ENCODE measurements around the gene TRIP12. TPM values are rescaled to one million over a fixed set of nuclear protein-coding genes. Genes with fewer than 3 reads are reported as not detected.
"Not testable (repeated sequence)": the region's sequence is repeated elsewhere in the genome, so short reads cannot be mapped to it uniquely, and the experiment has no call there.

TRIP12 gene
- total RNA-seq, 1 donor from 2014 or later = 167 TPM

GRCh38 chr2:229725716-229726574 lies 195.9 kb downstream of the TRIP12 start:
- peak; percentile 48 for DNase-seq (ENCODE audit: low read depth)

- not testable (repeated sequence) for DNase-seq (ENCODE audit: low read depth)
These were observed 198.6 kb downstream of the TRIP12 start for GRCh38 chr2:229723192-229723591.

GRCh38 chr2:229719926-229720647 lies 201.7 kb downstream of the TRIP12 start:
- DNase-seq (ENCODE audit: low read depth) = no peak

GRCh38 chr2:229718057-229718456 lies 203.8 kb downstream of the TRIP12 start:
- no peak for DNase-seq (ENCODE audit: low read depth)

- peak; percentile 32 for DNase-seq (ENCODE audit: low read depth)
These were observed 205.8 kb downstream of the TRIP12 start for GRCh38 chr2:229715895-229716507.

- peak; percentile 80 for DNase-seq (ENCODE audit: low read depth)
These were observed 206.9 kb downstream of the TRIP12 start for GRCh38 chr2:229714736-229715541.

- no peak for DNase-seq (ENCODE audit: low read depth)
These were observed 207.6 kb downstream of the TRIP12 start, which contains the start of gene DNER for GRCh38 chr2:229714080-229714735. Gene DNER (minus strand): TSS chr2:229714555. CDS start chr2:229714423, 132 bp downstream.

Other genes with a start within 250 kb of the TRIP12 start
- 0.05 TPM in 1 of 2 replicates, not detected in the other for gene DNER, start 207.5 kb downstream of the TRIP12 start, total RNA-seq
- 1.5 and 2.1 TPM in 2 replicates for gene FBXO36, start 494 bp upstream of the TRIP12 start, total RNA-seq
- gene SLC16A14, start 146.9 kb upstream of the TRIP12 start, total RNA-seq = 0.52 and 0.80 TPM in 2 replicates

All from myocyte (in vitro differentiated cells).